ENCODE results near the gene MED26.

DNA sequence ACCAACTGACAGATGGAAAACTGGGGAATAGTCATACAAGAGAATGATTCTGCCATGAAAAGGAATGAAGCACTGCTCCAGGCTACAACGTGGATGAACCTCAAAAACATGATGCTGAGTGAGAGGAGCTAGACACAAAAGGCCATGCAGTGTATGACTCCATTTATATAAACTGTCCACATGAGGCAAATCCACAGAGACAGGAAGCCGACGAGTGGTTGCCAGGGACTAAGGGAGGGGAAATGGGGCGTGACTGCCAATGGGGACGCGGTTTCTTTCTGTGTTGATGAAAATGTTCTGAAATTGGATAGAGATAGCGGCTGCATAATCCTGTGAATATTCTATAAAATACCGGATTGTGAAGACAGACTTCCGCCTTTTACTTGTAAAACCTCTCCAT lies 21.7 kb upstream of the MED26 start:
- TF ChIP-seq CTCF (IDR thresholded peaks at IDR 0.05; ENCODE audit: insufficient read depth, low read depth, low read length) = no peak
- no peak for TF ChIP-seq EZH2 (IDR thresholded peaks at IDR 0.05; ENCODE audit: insufficient read depth, low read length)
